NCI-H187 treated with DMSO at 0.1 percent for 48 hours (cell line): Measurements from ENCODE around the gene WASHC3.

Source experiments
- DNase-seq: peaks from one replicate; lab custom pipeline; 2025; lab: John Stamatoyannopoulos, UW

WASHC3 gene

GRCh38 chr12:101967506-101967905 is 94.3 kb downstream of the WASHC3 start:
- no peak for DNase-seq

DNA sequence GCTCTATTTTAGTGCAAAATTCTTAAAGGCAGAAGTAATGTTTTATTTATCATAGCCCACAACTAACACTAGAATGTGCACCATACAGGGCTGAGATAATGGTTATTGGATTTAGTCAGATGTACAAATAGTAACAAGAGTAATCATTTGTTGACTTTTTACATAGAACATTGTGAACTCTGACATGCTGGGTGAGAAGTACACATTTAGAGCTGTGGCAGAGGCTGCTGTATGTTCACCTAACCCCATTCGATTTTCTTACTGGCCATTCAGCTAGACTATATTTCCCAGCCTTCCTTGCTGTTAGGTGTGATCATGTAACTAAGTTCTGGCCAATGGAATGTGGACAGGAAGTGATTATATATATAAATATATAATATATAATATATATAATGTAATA is 95.3 kb downstream of the WASHC3 start:
- DNase-seq = no peak

DNA sequence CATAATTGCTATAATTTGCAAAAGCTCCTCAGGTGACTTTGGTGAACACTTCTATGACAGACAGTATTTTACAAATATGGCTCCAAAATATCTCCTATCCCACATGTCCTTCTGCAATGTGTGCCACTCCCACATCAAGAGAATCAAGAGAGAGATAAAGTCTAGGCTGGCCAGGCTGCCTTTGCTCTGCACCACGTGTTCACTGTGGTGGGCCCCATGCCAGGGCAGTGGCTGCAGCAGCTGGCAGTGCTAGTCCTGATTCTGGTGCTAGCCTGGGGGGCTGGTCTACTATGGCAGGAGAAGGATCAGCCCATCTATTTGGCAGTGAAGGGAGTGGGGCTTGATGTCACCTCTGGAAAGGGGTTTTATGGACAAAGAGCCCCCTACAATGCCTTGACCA is 98.1 kb downstream of the WASHC3 start:
- no peak for DNase-seq
